GM12878 (cell line): ENCODE measurements around the gene CIP2A. TPM values are rescaled to one million over a fixed set of nuclear protein-coding genes. Genes with fewer than 3 reads are reported as not detected.

Experiments
- ASH2L ChIP-seq: fragments of 300-600, 200-600 bp; sonication (generic); IDR thresholded peaks from 2 replicates; pipeline ENCODE4 v1.6.1; 2017; ENCODE audit warnings: low read depth, mild to moderate bottlenecking, borderline replicate concordance
- CBX3 ChIP-seq: fragments of 200-600 bp; sonication (generic); IDR thresholded peaks from 2 replicates; pipeline ENCODE4 v1.6.1; 2016; ENCODE audit warnings: low read depth, borderline replicate concordance
- CEBPB ChIP-seq, 2 experiments: fragments of 150-350 bp in 1 of 2; IDR thresholded peaks; 2 replicates each; pipeline ENCODE4 v1.6.1; 2012 to 2014; ENCODE audit warnings: low read depth in 2 of 2, low read length in 2 of 2, borderline replicate concordance in 1 of 2, inconsistent platforms in 1 of 2
- CHD2 ChIP-seq: IDR thresholded peaks from 2 replicates; pipeline ENCODE4 v1.6.1; 2011; ENCODE audit warnings: low read depth, low read length, improper control_type of control experiment, borderline replicate concordance
- EP300 ChIP-seq, 2 experiments: fragments of 150-350 bp in 1 of 2; IDR thresholded peaks; 2 replicates each; pipeline ENCODE4 v1.6.1; 2011 to 2012; ENCODE audit warnings: low read depth in 2 of 2, low read length in 2 of 2, borderline replicate concordance in 1 of 2, improper control_type of control experiment in 1 of 2, inconsistent platforms in 1 of 2; ENCODE audit not compliant: control insufficient read depth in 1 of 2
- GATAD2B ChIP-seq: fragments of 450-650 bp; conservative IDR thresholded peaks from 2 replicates; pipeline ENCODE4 v1.6.1; 2017; ENCODE audit warnings: low read depth, mild to moderate bottlenecking, moderate library complexity
- HCFC1 ChIP-seq: fragments of 150-350 bp; IDR thresholded peaks from 2 replicates; pipeline ENCODE4 v1.6.1; 2014; ENCODE audit warnings: low read length
- MAX ChIP-seq: IDR thresholded peaks from 2 replicates; pipeline ENCODE4 v1.6.1; 2012; ENCODE audit warnings: low read depth, low read length, improper control_type of control experiment
- NFYB ChIP-seq: IDR thresholded peaks from 2 replicates; pipeline ENCODE4 v1.6.1; 2011; ENCODE audit warnings: low read depth, mild to moderate bottlenecking, low read length, improper control_type of control experiment, moderate library complexity; ENCODE audit not compliant: insufficient read depth
- PAX5 ChIP-seq: IDR thresholded peaks from 2 replicates; pipeline ENCODE4 v1.6.1; 2011; ENCODE audit warnings: low read depth, low read length, borderline replicate concordance
- POLR2AphosphoS5 ChIP-seq: IDR thresholded peaks from 2 replicates; pipeline ENCODE4 v1.6.1; 2011; ENCODE audit warnings: mild to moderate bottlenecking, low read length, inconsistent platforms
- SRF ChIP-seq, 2 experiments: IDR thresholded peaks; 2 replicates each; pipeline ENCODE4 v1.6.1; 2011; ENCODE audit warnings: low read depth in 2 of 2, low read length in 2 of 2, mild to moderate bottlenecking in 1 of 2, moderate library complexity in 1 of 2
- USF2 ChIP-seq: IDR thresholded peaks from 2 replicates; pipeline ENCODE4 v1.6.1; 2011; ENCODE audit warnings: low read depth, low read length, improper control_type of control experiment, borderline replicate concordance
- ZBED1 ChIP-seq: IDR thresholded peaks from 2 replicates; pipeline ENCODE4 v1.6.1; 2016; ENCODE audit warnings: borderline replicate concordance
- ZBTB33 ChIP-seq: fragments of 450-650 bp; IDR thresholded peaks from 2 replicates; pipeline ENCODE4 v1.6.1; 2017; ENCODE audit warnings: mild to moderate bottlenecking
- polyA plus RNA-seq, 11 experiments: library from polyadenylated mRNA; depleted of rRNA in 4 of 11; unstranded in 6 of 11; stranded (reverse) in 5 of 11; fragments of >200 nt; fragmentation: Nextera tagmentation in 4 of 11; fragmentation: Illumina TruSeq in 1 of 11; extraction: Ambion mirVana in 4 of 11; extraction: Trizol in 1 of 11; gene quantifications; 1 replicate in 1 of 11; 2 replicates in 10 of 11; pipeline versions ENCODE4 v1.2.1 to v1.2.3, GENCODE V29; 2011 to 2016; ENCODE audit warnings: inconsistent platforms in 2 of 11, missing spikeins in 2 of 11, low read depth in 1 of 11
- total RNA-seq, 4 experiments: library from RNA; depleted of rRNA in 3 of 4; stranded (reverse); fragments of >200 nt in 3 of 4; fragmentation: Illumina TruSeq in 1 of 4; extraction: Trizol in 1 of 4; gene quantifications; 2 replicates each; pipeline versions ENCODE4 v1.2.1 to v1.2.3, GENCODE V29; 2013 to 2021
- TF ChIP-seq, protein P1 (sequence below): fragments of 450-650 bp; IDR thresholded peaks from 2 replicates; pipeline ENCODE4 v1.6.1; 2017; ENCODE audit warnings: low read depth, mild to moderate bottlenecking, moderate library complexity
- TF ChIP-seq, protein P2 (sequence below): fragments of 450-650 bp; IDR thresholded peaks from 2 replicates; pipeline ENCODE4 v1.6.1; 2017; ENCODE audit warnings: borderline replicate concordance
- TF ChIP-seq, protein P3 (sequence below): fragments of 150-350 bp; IDR thresholded peaks from 2 replicates; pipeline ENCODE4 v1.6.1; 2014; ENCODE audit warnings: mild to moderate bottlenecking, low read depth, low read length

The CIP2A gene
- total and polyA plus RNA-seq, 10 of the 15 experiments (the other 5 are each of a cell fraction or from before 2014, with no cell fraction given): 12.5 to 29.7 (median 26.5) TPM

GRCh38 chr3:108589081-108589997 lies at the start of gene CIP2A, which contains the start of gene DZIP3 (continued):
- 0 out of 2 replicates have a peak, but pooled peaks have one; percentile 37 for TF ChIP-seq PAX5
- TF ChIP-seq, protein P1, sequence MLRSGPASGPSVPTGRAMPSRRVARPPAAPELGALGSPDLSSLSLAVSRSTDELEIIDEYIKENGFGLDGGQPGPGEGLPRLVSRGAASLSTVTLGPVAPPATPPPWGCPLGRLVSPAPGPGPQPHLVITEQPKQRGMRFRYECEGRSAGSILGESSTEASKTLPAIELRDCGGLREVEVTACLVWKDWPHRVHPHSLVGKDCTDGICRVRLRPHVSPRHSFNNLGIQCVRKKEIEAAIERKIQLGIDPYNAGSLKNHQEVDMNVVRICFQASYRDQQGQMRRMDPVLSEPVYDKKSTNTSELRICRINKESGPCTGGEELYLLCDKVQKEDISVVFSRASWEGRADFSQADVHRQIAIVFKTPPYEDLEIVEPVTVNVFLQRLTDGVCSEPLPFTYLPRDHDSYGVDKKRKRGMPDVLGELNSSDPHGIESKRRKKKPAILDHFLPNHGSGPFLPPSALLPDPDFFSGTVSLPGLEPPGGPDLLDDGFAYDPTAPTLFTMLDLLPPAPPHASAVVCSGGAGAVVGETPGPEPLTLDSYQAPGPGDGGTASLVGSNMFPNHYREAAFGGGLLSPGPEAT: peak; percentile 84
- no peak for TF ChIP-seq USF2
- peak; percentile 99 for TF ChIP-seq POLR2AphosphoS5
- peak; percentile 55; the same call in 1 of the 2 replicates for TF ChIP-seq HCFC1
- TF ChIP-seq, protein P2, sequence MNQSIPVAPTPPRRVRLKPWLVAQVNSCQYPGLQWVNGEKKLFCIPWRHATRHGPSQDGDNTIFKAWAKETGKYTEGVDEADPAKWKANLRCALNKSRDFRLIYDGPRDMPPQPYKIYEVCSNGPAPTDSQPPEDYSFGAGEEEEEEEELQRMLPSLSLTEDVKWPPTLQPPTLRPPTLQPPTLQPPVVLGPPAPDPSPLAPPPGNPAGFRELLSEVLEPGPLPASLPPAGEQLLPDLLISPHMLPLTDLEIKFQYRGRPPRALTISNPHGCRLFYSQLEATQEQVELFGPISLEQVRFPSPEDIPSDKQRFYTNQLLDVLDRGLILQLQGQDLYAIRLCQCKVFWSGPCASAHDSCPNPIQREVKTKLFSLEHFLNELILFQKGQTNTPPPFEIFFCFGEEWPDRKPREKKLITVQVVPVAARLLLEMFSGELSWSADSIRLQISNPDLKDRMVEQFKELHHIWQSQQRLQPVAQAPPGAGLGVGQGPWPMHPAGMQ: peak; percentile 69; the same call in 1 of the 2 replicates
- peak; percentile 98 for TF ChIP-seq CHD2
- TF ChIP-seq, protein P3, sequence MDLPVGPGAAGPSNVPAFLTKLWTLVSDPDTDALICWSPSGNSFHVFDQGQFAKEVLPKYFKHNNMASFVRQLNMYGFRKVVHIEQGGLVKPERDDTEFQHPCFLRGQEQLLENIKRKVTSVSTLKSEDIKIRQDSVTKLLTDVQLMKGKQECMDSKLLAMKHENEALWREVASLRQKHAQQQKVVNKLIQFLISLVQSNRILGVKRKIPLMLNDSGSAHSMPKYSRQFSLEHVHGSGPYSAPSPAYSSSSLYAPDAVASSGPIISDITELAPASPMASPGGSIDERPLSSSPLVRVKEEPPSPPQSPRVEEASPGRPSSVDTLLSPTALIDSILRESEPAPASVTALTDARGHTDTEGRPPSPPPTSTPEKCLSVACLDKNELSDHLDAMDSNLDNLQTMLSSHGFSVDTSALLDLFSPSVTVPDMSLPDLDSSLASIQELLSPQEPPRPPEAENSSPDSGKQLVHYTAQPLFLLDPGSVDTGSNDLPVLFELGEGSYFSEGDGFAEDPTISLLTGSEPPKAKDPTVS: 0 out of 2 replicates have a peak, but pooled peaks have one; percentile 17
- TF ChIP-seq ZBTB33: no peak
- peak; percentile 100 for TF ChIP-seq ASH2L
- peak; percentile 22; the same call in 1 of the 2 replicates for TF ChIP-seq NFYB
- TF ChIP-seq ZBED1: peak; percentile 26; the same call in 1 of the 2 replicates
- TF ChIP-seq EP300 (IDR thresholded peaks at IDR 0.05; ENCODE audit: borderline replicate concordance in 1 of 2, control insufficient read depth in 1 of 2, low read depth in 2 of 2, low read length in 2 of 2): no peak
- peak; percentile 82 for TF ChIP-seq GATAD2B
- TF ChIP-seq MAX: peak; percentile 93
- TF ChIP-seq CEBPB (IDR thresholded peaks at IDR 0.05; ENCODE audit: borderline replicate concordance in 1 of 2, low read depth in 2 of 2, low read length in 2 of 2): no peak
- no peak for TF ChIP-seq CBX3
- TF ChIP-seq SRF (IDR thresholded peaks at IDR 0.05; ENCODE audit: low read depth in 2 of 2, low read length in 2 of 2): no peak
